ENCODE results near the gene SYT9.

The SYT9 gene

GRCh38 chr11:7422544-7423331, 171.0 kb downstream of the SYT9 start:
- TF ChIP-seq ZNF565 (CRISPR knock-in tag; conservative IDR thresholded peaks at IDR 0.05; ENCODE audit: low read depth) (no peak), RARB (CRISPR knock-in tag; IDR thresholded peaks at IDR 0.05) (no peak), ARNTL (CRISPR knock-in tag; IDR thresholded peaks at IDR 0.05; ENCODE audit: borderline replicate concordance, low read depth) (no peak), ZFP30 (CRISPR knock-in tag; IDR thresholded peaks at IDR 0.05) (no peak), ISL1 (CRISPR knock-in tag; IDR thresholded peaks at IDR 0.05) (no peak), ZNF8 (CRISPR knock-in tag; IDR thresholded peaks at IDR 0.05) (no peak), ZFP3 (CRISPR knock-in tag; IDR thresholded peaks at IDR 0.05) (no peak), PPARA (CRISPR knock-in tag; IDR thresholded peaks at IDR 0.05; ENCODE audit: borderline replicate concordance) (no peak), ZC3H10 (CRISPR knock-in tag; IDR thresholded peaks at IDR 0.05) (no peak), ZNF70 (CRISPR knock-in tag; IDR thresholded peaks at IDR 0.05) (no peak)
- ATAC-seq: no peak

- TF ChIP-seq ZFP30 (CRISPR knock-in tag; IDR thresholded peaks at IDR 0.05): no peak
- no peak for TF ChIP-seq OSR1 (CRISPR knock-in tag; IDR thresholded peaks at IDR 0.05)
- no peak for TF ChIP-seq PPARA (CRISPR knock-in tag; IDR thresholded peaks at IDR 0.05; ENCODE audit: borderline replicate concordance)
- TF ChIP-seq SNAI2 (CRISPR knock-in tag; IDR thresholded peaks at IDR 0.05): no peak
- no peak for TF ChIP-seq GLIS3 (CRISPR knock-in tag; IDR thresholded peaks at IDR 0.05)
- TF ChIP-seq ZC3H10 (CRISPR knock-in tag; IDR thresholded peaks at IDR 0.05): no peak
- TF ChIP-seq ZNF8 (CRISPR knock-in tag; IDR thresholded peaks at IDR 0.05): no peak
- TF ChIP-seq CSRNP3 (CRISPR knock-in tag; IDR thresholded peaks at IDR 0.05): no peak
- TF ChIP-seq POU6F1 (CRISPR knock-in tag; IDR thresholded peaks at IDR 0.05; ENCODE audit: borderline replicate concordance, low read depth): no peak
- no peak for TF ChIP-seq RARB (CRISPR knock-in tag; IDR thresholded peaks at IDR 0.05)
- TF ChIP-seq ARNTL (CRISPR knock-in tag; IDR thresholded peaks at IDR 0.05; ENCODE audit: borderline replicate concordance, low read depth): no peak
- TF ChIP-seq TSHZ2 (CRISPR knock-in tag; IDR thresholded peaks at IDR 0.05): no peak
- no peak for TF ChIP-seq ZNF565 (CRISPR knock-in tag; conservative IDR thresholded peaks at IDR 0.05; ENCODE audit: low read depth)
- no peak for TF ChIP-seq BACH2 (CRISPR knock-in tag; IDR thresholded peaks at IDR 0.05; ENCODE audit: borderline replicate concordance)
- no peak for TF ChIP-seq PATZ1 (CRISPR knock-in tag; IDR thresholded peaks at IDR 0.05; ENCODE audit: borderline replicate concordance)
- TF ChIP-seq ZNF70 (CRISPR knock-in tag; IDR thresholded peaks at IDR 0.05): no peak
- no peak for TF ChIP-seq ZFP3 (CRISPR knock-in tag; IDR thresholded peaks at IDR 0.05)
- no peak for ATAC-seq
These were observed 172.2 kb downstream of the SYT9 start for GRCh38 chr11:7423946-7424345.

- no peak for TF ChIP-seq ZNF70 (CRISPR knock-in tag; IDR thresholded peaks at IDR 0.05)
- TF ChIP-seq CSDC2 (CRISPR knock-in tag; IDR thresholded peaks at IDR 0.05): no peak
- no peak for TF ChIP-seq ZC3H10 (CRISPR knock-in tag; IDR thresholded peaks at IDR 0.05)
- no peak for TF ChIP-seq ESRRG (CRISPR knock-in tag; IDR thresholded peaks at IDR 0.05)
- no peak for TF ChIP-seq ARNTL (CRISPR knock-in tag; IDR thresholded peaks at IDR 0.05; ENCODE audit: borderline replicate concordance, low read depth)
- no peak for TF ChIP-seq PATZ1 (CRISPR knock-in tag; IDR thresholded peaks at IDR 0.05; ENCODE audit: borderline replicate concordance)
- no peak for TF ChIP-seq TSHZ2 (CRISPR knock-in tag; IDR thresholded peaks at IDR 0.05)
- TF ChIP-seq ZNF565 (CRISPR knock-in tag; conservative IDR thresholded peaks at IDR 0.05; ENCODE audit: low read depth): no peak
- TF ChIP-seq RARB (CRISPR knock-in tag; IDR thresholded peaks at IDR 0.05): no peak
- no peak for TF ChIP-seq BACH2 (CRISPR knock-in tag; IDR thresholded peaks at IDR 0.05; ENCODE audit: borderline replicate concordance)
- no peak for TF ChIP-seq ZNF8 (CRISPR knock-in tag; IDR thresholded peaks at IDR 0.05)
- TF ChIP-seq ISL1 (CRISPR knock-in tag; IDR thresholded peaks at IDR 0.05): no peak
- TF ChIP-seq TOX (CRISPR knock-in tag; IDR thresholded peaks at IDR 0.05; ENCODE audit: borderline replicate concordance): no peak
- no peak for TF ChIP-seq GLIS3 (CRISPR knock-in tag; IDR thresholded peaks at IDR 0.05)
- ATAC-seq: no peak
These were observed 176.0 kb downstream of the SYT9 start for GRCh38 chr11:7427733-7428132.
